Activated naive CD4-positive, alpha-beta T cell (primary cell): ENCODE results near the gene CCDC178.

Source experiments
- DNase-seq, 4 experiments: peaks; one replicate each; lab custom pipeline; 2025; lab: John Stamatoyannopoulos, UW

Gene CCDC178

GRCh38 chr18:33132657-33133056 is 307.9 kb downstream of the CCDC178 start:
- no peak for DNase-seq

GRCh38 chr18:33128581-33128980 is 311.9 kb downstream of the CCDC178 start:
- no peak for DNase-seq

DNA sequence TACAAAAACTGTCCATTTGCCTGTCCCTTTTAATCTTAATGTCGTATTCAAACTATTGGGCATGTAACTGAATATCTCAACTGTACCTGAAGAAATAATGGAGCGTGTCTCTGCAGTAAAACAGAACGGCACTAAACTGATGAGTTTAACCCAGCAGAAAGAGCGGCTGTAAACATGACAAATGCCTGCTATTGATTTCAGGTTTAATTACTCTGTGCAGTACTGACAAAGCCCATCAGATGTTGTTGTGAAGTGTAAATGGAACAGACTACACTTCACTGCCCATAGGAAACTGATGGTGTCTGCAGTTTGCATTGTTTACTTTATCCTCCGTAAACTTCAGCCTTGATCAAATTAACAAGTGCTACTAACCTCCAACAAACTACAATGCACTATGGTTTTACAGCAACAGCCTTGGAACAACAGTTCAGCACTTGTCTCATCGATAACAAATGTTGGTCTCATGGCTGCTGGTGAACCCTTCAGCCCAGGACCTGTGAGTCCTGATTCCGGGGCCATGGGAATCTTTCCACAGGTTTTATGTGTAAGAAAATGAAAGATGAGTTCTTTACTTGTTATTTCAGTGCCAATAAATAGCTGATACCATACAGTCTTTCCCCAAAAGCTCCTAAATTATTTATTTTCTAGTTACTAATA is 316.5 kb downstream of the CCDC178 start:
- DNase-seq = no peak

DNA sequence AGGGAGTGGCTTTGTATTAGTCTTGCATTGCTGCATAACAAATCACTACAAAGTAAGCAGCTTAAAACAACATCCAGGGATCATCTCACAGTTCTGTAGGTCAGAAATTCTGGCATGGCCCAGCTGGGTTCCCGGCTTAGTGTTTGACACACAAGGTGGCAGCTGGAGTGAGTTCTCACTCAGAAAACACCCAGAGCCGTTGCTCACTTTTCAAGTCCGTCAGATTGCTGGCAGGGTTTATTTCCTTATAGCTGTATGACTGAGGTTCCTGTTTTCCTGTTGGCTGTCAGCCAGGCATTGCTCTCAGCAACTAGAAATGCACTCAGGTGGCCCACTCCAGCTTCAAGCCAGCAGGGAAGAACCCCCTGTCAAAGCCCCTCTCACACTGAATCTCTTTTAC is 324.1 kb downstream of the CCDC178 start:
- no peak for DNase-seq

GRCh38 chr18:33115917-33116316 is 324.6 kb downstream of the CCDC178 start:
- no peak for DNase-seq

GRCh38 chr18:33115476-33115875 is 325.0 kb downstream of the CCDC178 start:
- DNase-seq = no peak

DNA sequence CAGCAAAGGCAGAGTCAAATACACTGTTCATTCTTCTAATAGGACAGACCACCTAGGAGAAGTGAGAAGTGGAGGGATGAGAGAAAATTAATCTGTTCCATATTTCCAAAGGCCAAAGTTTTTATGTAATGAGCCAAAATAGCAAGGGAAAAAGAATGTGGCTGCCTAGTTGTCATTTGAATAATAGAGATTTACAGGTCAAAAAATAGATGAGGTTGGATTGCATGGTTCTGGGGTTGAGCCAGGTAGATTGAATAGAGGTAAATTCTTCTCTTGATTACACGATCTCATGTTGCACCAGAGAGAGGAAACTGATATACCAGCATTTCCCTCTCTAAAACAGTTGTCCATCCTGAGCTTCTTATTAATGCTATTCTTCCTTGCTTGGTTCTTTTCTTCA is 325.8 kb downstream of the CCDC178 start:
- DNase-seq = no peak

DNA sequence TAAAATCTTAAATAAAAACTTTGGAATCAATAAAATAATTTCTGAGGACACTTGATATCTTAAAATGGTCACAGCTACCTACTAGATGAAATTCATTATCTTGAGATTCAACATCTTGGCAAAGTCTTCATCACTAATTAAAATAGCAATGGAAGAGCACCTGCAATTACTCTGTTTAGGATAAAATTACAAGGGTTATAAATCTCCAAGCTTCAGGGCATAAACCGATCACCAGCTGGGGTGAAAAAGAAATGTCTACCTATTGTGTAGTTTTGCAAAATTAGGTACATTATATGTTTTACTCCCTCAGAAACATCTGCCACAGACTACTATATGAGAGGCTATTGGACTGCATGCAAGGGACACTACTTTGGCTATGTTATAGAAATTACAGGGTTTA is 327.1 kb downstream of the CCDC178 start:
- no peak for DNase-seq

DNA sequence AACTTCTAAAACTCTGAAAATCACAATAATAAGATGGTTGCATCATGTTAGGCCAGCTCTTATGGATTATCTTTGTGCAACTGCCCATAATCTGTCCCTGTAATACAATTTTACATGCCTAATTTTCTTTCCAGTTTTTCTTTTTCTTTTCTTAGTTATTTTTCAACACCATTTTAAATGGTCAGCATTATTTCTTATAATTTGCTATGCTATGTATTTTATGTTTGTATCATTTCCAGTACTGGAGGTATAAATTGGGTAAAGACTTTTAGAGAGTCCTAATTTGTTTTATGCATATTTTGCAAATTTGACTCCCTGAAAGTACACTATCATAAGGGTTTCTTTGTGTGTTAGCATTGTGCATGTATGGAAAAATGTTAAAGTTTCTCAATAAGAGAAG is 333.0 kb downstream of the CCDC178 start:
- no peak for DNase-seq

- no peak for DNase-seq
Observed at GRCh38 chr18:33101316-33101715, 339.2 kb downstream of the CCDC178 start.

- DNase-seq = no peak
Observed at GRCh38 chr18:33099626-33100025, 340.9 kb downstream of the CCDC178 start.

DNA sequence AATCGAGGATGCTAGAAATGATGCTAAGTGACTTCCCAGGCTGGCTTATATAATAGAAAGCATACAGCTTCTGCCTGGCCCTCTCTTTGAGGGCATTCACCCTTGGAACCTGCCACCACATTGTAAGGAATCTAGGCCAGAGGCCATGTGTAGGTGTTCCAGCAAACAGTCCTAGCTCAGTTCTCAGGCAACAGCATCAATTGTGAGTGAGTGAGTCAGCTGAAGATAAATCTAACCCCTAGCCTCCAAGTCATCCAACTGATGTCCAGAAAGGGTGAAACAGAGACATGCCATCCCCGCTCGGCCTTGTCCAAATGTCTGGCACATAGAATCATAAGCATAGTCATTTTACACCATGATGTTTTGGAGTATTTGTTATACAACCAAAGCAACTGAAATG is 343.4 kb downstream of the CCDC178 start:
- no peak for DNase-seq

DNA sequence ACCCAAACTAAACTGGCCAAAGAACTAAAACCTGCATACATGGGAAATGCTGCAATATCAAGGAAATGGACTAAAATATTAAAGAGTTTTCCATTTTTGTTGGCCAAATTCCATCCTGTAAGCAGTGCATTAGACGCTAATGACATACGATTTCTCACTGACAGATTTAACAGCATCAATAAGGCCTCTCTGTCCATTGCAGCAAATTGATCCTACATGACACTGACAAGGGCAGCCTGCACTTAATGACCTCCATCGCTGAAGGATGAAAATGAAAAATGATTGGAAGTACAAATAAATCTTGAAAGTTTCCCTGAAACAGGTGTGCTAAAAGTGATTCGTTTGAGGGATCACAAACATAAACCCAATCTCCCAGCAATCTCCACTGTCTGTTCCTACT is 350.1 kb downstream of the CCDC178 start:
- no peak for DNase-seq

- no peak for DNase-seq
Observed at GRCh38 chr18:33076601-33077000, 363.9 kb downstream of the CCDC178 start.

DNA sequence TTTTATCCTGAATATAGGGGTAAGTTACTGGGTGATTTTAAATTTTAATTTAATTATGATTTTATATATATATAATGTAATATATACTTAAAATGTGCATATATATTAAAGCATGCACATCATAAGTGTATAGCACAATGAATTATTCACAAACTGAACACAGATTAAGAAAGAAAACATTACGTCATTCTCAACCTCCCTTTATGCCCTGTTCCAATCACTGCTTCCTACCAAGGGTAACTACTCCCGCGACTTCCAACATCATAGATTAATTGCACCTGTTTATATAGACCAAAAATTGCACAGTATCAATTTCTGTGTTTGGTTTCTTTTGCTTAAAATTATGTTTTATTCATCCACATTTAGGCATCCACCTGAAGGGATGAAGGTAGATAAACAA is 366.4 kb downstream of the CCDC178 start:
- no peak for DNase-seq

GRCh38 chr18:33062834-33063364 is 377.6 kb downstream of the CCDC178 start:
- no peak for DNase-seq

DNA sequence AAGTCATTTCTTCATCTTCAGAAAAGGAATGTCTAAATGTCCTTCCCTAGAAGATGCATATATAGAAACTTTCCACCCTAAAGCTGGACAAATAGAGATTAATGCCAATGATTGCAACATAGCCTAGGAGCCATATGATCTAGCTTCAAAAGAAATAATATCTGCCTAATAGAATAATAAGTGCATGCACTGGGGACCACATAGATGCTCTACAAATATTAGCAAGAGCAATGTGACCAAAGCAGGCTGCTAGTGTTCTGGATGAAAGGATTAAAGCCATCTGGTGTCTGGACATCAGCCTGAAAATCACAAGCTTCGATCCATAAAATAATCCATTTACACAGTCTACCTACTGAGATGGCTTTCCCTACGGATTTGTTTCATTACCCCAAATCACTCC is 387.6 kb downstream of the CCDC178 start:
- no peak for DNase-seq

- DNase-seq = no peak
Observed at GRCh38 chr18:33051407-33051806, 389.1 kb downstream of the CCDC178 start.

DNA sequence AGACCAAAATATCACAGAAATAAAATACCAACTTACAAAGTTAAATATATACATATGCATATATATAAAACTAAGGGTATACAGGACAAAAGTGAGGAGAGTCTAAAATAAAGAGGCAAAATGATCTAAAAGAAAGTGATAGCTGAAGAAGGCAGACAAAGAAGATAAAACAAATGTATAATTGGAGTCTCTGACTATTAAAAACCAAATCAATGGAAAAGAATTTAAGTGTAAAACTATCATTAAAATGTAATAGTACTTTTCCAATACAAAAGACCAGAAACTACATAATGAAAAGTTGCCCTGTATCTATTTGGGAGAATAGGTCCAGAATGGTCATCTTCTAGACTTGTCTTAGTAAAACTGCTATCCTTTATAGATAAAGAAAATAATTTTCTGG is 400.3 kb downstream of the CCDC178 start:
- no peak for DNase-seq

DNA sequence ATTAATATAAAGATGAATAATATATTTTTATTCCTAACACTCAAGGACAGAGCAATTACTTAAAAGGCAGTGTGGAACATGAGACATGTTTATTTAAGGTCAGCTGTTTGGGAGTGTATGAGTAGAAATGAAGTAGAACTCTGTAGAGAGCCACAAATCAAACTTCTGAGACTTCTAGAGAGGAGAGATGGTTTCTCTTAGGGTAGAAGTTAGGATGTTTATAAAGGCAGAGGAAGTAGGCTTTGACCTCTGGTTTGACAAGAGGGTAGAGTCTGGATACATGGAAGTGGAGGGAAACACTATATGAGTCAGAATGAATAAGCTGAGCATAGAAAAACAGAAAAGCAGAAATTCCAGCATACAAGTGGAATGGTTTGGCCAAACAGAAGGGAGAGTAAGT is 405.6 kb downstream of the CCDC178 start:
- no peak for DNase-seq

GRCh38 chr18:33034212-33034611 is 406.3 kb downstream of the CCDC178 start:
- no peak for DNase-seq

- DNase-seq = no peak
Observed at GRCh38 chr18:33022370-33022769, 418.2 kb downstream of the CCDC178 start.

- DNase-seq = no peak
Observed at GRCh38 chr18:33020877-33021276, 419.6 kb downstream of the CCDC178 start.

DNA sequence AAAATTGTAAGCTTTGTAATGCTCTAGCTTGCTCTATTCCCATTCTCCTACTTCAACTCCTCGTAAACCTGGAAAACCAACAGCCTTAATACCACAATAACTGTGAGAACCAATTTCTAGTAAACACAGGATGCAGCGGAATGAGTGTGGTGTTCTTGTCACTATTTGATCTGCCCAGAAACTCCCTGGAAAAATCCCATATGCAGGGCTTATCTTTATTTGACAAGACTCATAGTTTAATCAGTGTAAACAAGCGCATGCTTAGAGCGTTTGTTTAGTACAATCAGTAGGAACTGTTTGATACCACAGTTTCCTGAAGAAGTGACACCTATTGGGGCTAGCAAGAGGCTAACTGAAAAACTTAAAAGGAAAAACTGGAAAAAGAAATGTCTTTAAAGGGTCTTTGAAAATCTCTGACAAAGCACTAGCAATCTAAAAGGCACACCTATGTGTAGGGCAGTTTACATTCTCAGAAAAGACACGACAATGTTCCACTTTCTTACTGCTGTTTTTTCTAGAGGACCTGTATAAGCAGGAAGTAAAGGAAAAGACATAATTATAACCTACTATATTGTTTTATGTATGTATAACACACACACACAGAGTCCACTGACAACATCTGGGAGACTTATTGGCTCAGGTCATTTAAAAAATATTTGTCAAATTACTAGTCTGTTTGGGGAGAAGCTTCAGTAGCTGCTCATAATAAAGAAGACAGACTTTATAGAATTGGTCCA is 426.3 kb downstream of the CCDC178 start:
- no peak for DNase-seq
